GM12864 (cell line): ENCODE data around the gene CMA1.
"Not testable (repeated sequence)": the region's sequence is repeated elsewhere in the genome, so short reads cannot be mapped to it uniquely, and the experiment has no call there.

Source experiments
- DNase-seq: peaks from one replicate; pipeline ENCODE4 v3.0.0-alpha.2; 2011; ENCODE audit warnings: low read depth
- H3K4me3 ChIP-seq: 2 replicates; pipeline ENCODE4 v1.5.1; 2011; ENCODE audit warnings: mild to moderate bottlenecking, low read depth, low read length, control low read depth
- TF ChIP-seq, protein P1 (sequence below): IDR thresholded peaks from 2 replicates; pipeline ENCODE4 v1.5.1; 2011; ENCODE audit warnings: low read depth, mild to moderate bottlenecking, moderate library complexity, low read length, control low read depth, inconsistent platforms; ENCODE audit errors: missing control alignments

The CMA1 gene

DNA sequence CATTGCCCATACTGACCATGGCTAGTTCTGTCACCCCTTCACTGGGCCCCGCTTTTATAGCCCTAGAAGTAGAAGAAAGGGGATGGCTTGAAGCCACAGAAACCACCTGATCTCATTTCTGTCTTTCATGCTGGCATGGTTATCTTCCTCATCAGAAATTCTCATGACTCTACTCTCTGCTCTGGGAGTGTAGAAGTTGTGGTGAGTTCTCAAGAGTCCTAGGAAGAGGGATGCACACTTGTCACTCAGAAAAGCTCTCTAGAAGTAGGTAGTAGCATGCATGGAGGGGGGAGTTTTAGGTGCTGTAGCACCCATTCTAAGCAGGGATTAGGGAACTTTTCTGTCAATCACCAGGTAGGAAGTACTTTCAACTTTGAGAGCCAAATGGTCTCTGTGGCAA lies 6.1 kb upstream of the CMA1 start:
- DNase-seq = no peak
- no peak overlapping the region for H3K4me3 ChIP-seq
- TF ChIP-seq, protein P1, sequence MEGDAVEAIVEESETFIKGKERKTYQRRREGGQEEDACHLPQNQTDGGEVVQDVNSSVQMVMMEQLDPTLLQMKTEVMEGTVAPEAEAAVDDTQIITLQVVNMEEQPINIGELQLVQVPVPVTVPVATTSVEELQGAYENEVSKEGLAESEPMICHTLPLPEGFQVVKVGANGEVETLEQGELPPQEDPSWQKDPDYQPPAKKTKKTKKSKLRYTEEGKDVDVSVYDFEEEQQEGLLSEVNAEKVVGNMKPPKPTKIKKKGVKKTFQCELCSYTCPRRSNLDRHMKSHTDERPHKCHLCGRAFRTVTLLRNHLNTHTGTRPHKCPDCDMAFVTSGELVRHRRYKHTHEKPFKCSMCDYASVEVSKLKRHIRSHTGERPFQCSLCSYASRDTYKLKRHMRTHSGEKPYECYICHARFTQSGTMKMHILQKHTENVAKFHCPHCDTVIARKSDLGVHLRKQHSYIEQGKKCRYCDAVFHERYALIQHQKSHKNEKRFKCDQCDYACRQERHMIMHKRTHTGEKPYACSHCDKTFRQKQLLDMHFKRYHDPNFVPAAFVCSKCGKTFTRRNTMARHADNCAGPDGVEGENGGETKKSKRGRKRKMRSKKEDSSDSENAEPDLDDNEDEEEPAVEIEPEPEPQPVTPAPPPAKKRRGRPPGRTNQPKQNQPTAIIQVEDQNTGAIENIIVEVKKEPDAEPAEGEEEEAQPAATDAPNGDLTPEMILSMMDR = no peak

DNA sequence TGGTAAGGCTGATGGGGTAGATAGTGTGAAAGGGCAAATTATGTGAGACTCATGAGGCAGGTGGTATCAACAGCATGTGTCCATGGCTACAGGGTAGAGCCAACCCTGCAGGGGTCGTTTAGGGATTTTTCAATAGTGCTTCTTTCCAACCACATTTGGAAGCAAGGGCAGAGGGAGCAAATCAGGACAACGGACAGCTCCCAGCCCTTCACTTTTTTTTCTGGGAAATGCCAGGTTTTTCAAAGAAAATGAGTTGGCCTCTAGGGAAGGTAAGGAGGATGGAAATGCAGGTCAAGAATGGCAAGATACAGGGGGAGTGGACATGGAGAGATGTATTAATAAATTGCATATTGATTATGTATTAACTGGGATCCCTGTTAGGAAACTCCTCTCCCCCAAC lies 4.9 kb upstream of the CMA1 start:
- TF ChIP-seq, protein P1 = no peak
- no peak overlapping the region for H3K4me3 ChIP-seq
- no peak for DNase-seq

DNA sequence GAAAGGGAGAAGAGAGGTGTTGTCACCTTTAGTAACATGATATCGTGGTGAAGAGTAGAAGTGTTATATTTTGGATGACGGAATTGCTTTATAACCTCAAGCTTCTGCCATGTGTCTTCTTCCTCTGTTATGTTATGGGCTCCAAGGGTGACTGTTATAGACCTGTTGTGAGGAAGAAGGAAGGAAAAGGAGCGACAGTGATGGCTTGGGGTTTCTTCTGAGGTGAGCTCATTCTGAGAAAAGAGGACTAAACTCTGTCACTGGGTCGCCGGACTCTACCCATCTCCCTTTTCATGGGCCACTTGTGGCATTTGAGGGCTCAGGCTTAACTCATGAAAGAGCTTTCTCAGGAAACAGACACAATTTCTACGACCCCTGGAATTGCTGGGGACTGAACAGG lies 1.6 kb downstream of the CMA1 start:
- TF ChIP-seq, protein P1 = no peak
- DNase-seq = no peak
- H3K4me3 ChIP-seq = no peak overlapping the region

DNA sequence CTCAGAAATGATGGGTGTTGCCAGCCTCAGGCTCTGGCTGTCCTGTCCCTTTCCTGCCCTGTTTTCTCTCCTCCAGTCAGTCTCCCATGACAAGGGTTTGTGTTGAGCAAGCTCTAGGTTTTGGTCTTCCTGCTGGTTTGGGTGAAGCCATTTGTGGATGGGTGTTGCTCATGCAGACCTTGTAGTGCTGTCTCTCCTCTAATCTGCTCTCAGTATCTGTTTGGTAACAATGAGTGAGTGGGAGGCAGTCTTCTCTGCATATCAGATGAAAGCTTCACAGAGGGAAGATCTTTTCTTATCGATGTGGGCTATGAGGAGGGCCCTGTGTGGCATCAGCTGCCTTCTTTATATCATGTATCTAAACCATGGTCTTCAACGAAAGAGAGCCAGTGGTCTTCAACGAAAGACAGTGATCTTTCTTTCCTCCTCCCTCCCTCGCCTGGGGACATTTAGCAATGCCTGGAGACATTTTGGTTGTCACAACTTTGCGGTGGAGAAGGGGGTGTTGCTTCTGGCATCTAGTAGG lies 3.6 kb downstream of the CMA1 start:
- no peak overlapping the region for H3K4me3 ChIP-seq
- TF ChIP-seq, protein P1 = no peak
- DNase-seq = no peak

DNA sequence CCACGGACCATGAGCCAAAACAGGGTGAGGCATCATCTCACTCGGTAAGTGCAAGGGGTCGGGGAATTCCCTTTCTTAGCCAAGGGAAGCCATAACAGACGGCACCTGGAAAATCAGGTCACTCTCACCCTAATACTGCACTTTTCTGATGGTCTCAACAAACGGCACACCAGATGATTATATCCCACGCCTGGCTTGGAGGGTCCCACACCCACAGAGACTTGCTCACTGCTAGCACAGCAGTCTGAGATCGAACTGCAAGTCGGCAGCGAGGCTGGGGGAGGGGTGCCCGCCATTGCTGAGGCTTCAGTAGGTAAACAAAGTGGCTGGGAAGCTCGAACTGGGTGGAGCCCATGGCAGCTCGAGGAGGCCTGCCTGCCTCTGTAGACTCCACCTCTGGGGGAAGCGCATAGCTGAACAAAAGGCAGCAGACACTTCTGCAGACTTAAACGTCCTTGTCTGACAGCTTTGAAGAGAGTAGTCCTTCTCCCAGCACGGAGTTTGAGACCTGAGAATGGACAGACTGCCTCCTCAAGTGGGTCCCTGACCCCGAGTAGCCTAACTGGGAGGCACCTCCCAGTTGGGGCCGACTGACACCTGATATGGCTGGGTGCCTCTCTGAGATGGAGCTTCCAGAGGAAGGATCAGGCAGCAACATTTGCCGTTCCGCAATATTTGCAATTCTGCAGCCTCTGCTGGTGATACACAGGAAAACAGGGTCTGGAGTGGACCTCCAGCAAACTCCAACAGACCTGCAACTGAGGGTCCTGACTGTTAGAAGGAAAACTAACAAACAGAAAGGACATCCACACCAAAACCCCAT lies 16.3 kb downstream of the CMA1 start:
- H3K4me3 ChIP-seq, DNase-seq: not testable (repeated sequence)

DNA sequence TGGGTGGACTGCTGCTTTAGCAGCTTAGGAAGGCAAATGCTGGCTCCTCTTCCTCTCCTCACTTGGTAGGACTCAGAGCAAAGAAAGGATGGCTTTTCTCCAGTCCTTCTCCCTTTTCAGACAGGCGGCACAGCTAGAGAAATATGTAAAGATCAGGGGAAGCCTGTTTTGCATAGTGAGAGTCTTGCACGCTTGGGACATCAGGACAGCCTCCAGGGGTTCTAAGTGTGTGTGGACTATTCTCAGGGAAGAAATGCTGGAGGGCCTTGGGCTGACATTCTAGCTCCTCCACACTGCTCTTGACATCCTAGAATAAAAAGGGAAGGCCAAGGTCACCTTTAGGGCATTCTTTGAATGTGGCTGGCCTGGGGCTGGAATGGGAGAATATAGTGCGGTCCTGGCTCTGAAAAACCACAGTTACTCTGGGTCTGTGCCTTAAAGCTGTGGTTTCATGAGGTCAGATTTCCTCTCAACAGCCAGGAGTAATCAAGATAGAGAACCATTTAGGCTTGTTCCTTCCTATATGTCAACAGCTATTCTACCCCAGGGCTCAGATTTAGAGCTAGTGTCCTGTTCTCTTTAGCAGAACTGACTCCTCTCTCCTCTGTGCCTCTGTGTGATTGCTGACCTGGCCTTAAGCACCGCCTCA lies 24.3 kb downstream of the CMA1 start:
- no peak overlapping the region for H3K4me3 ChIP-seq
- TF ChIP-seq, protein P1 = no peak
- DNase-seq = no peak

DNA sequence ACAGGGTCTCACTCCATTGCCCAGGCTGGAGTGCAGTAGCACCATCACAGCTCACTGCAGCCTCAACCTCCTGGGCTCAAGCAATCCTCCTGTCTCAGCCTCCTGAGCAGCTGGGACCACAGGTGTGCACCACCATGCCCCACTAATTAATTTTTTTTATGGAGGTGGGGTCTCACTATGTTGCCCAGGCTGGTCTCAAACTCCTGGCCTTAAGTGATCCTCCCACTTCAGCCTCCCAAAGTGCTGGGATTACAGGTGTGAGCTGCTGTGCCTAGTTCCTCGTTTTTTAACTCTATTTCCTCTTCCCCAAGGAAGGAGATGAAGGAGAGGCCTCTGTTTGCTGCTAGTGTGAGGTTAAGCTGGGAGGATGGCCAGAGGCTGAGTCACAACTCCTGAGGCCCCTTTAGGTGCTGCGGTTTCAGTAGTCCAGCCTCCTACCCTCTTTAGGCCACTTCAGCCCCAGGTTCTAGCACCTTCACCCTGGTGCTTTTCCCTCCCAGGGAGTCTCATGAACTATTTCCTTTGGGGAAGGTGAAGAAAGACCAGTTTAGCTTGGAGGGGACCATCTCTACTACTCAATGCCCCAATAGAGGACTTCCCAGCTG lies 25.3 kb downstream of the CMA1 start:
- H3K4me3 ChIP-seq, DNase-seq: not testable (repeated sequence)
